Coronary artery (tissue), 2 donors: Measurements from ENCODE around the gene TIMM21.

Experiments
- DNase-seq: peaks from one replicate; pipeline ENCODE4 v3.0.0-alpha.2; 2017; ENCODE audit warnings: low spot score
- H3K27ac ChIP-seq, 2 donors: fragments of 200-600 bp; sonication (generic); one replicate each; pipeline ENCODE4 v1.5.1; 2016 to 2019
- H3K4me3 ChIP-seq: fragments of 200-600 bp; sonication (generic); 2 replicates; pipeline ENCODE4 v1.5.1; 2016; ENCODE audit warnings: mild to moderate bottlenecking, moderate library complexity
- TF ChIP-seq, protein P1 (sequence below): fragments of 200-600 bp; sonication (generic); IDR thresholded peaks from one replicate; pipeline ENCODE4 v1.5.1; 2019; ENCODE audit warnings: antibody characterized with exemption

The TIMM21 gene

DNA sequence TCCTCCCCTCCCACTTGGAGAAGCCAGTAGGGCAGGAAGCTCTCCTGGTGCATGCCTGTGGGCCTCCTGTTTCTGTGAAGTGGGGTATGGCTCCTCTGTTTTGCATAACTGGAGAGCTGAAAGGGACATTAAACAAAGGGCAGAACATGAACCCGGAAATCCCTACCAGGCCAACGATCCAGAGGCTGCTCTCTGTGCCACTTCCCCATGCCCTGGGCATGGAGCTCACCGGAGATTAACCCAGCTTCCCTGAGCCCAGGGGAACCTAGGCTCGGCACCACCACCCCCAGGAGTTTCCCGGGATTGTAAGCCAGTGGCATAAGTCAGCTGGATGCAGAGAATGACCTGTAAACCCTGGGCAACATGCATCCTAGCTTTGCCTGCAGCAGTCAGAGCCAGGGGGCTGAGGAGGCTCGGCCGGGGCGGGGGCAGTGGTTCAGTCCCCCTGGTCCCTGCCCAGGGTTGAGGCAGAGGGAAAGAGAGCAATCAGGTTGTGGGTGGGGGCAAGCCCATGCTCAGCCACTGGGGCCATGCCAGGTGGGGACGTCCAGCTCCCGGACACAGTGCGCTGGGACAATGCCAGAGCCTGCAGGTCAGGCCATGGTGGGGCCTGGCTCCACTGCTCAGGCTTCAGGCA, 49.5 kb downstream of the TIMM21 start:
- no peak for DNase-seq
- H3K27ac ChIP-seq = no peak overlapping the region
- no peak overlapping the region for H3K4me3 ChIP-seq
- TF ChIP-seq, protein P1, sequence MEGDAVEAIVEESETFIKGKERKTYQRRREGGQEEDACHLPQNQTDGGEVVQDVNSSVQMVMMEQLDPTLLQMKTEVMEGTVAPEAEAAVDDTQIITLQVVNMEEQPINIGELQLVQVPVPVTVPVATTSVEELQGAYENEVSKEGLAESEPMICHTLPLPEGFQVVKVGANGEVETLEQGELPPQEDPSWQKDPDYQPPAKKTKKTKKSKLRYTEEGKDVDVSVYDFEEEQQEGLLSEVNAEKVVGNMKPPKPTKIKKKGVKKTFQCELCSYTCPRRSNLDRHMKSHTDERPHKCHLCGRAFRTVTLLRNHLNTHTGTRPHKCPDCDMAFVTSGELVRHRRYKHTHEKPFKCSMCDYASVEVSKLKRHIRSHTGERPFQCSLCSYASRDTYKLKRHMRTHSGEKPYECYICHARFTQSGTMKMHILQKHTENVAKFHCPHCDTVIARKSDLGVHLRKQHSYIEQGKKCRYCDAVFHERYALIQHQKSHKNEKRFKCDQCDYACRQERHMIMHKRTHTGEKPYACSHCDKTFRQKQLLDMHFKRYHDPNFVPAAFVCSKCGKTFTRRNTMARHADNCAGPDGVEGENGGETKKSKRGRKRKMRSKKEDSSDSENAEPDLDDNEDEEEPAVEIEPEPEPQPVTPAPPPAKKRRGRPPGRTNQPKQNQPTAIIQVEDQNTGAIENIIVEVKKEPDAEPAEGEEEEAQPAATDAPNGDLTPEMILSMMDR = no peak

DNA sequence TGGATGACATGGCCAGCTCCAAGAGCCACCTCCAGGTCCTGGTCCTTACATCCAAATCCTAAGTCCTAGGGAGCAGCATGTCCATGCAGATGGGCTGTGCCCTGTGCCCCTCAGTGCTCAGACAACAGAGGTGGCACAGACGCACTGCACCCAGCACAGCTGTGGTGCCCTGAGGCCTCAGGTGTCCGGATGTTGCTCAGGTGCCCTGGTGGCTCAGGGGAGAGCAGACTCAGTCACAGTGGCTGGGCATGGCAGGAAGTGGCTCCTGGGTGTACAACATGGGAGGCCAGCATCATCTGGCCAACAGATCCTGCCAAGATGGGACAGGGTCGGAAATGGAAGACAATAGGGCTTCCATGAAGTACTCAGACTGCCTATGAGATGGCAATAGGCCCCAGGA, 50.1 kb downstream of the TIMM21 start:
- H3K27ac ChIP-seq = no peak overlapping the region
- no peak overlapping the region for H3K4me3 ChIP-seq
- TF ChIP-seq, protein P1 = no peak
- DNase-seq = no peak

DNA sequence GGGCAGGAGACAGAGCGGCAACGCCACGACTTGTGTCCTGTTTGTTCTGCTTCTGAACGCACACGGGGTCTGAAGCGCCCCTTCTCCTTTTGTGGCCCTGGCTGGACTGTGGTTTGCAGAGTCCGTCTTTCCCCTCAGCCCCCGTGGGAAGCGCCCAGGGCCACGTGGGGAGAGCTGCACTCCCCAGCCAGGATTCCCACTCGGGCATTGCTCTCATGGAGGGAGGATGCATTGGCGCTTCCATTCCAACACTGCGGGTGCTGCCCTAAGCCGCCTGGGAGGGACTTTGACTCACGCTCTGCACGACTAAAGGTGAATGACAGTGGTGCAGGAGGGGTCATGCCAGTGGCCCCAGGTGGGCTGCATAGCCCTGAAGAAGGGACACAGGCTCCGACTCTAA, 52.5 kb downstream of the TIMM21 start:
- DNase-seq = no peak
- H3K27ac ChIP-seq = no peak overlapping the region
- TF ChIP-seq, protein P1 = no peak
- H3K4me3 ChIP-seq = no peak overlapping the region

DNA sequence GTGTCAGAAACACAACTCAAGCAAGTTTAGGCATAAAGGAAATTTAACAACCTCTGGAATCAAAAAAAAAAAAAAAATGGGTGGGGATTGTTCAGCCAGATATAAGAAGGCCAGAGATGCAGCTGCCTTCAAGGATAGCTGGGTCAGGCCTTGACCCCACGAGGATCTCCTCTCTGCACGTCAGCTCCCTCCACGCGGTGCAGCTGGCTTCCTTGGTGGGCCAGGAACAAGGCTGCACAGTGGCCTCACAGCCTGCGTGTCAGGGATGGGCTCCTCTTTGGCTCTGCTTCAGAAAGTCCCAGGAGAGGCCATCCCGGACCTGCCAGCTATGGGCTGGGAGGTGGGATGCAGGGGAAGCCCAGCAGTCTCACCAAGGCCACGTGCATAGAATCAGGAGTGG, 55.5 kb downstream of the TIMM21 start:
- Histone ChIP-seq H3K4me3 (no peak overlapping the region), H3K27ac (no peak overlapping the region)
- TF ChIP-seq, protein P1 = no peak
- no peak for DNase-seq

DNA sequence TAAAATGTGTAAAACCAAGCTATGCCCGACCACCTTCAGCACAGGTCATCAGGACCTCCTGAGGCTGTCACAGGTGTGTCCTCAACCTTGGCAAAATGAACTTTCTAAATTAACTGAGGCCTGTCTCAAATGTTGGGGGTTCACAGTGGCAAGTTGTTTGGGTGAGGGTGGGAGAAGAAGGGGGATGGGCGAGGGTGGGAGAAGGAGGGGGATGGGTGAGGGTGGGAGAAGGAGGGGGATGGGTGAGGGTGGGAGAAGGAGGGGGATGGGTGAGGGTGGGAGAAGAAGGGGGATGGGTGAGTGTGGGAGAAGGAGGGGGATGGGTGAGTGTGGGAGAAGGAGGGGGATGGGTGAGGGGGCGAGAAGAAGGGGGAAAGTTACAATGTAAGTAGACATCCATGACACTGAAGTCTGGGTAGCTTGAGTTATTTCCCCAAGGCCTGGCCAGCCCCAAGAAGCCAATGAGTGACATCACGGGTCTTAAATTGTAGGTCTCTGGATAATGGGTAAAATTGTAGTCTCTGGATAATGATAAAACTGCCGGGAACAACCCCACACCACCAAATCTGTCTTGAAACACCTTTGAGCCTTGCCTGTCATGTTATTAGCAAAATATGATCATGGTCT, 56.3 kb downstream of the TIMM21 start:
- Histone ChIP-seq H3K27ac (no peak overlapping the region), H3K4me3 (no peak overlapping the region)
- no peak for DNase-seq
- TF ChIP-seq, protein P1 = no peak
